HepG2 (cell line): ENCODE results near the gene PFN2. TPM values are rescaled to one million over a fixed set of nuclear protein-coding genes. Genes with fewer than 3 reads are reported as not detected.

Experiments used
- AKNA ChIP-seq: sonication (generic); formaldehyde crosslinking; IDR thresholded peaks from 2 replicates; pipeline ENCODE4 v1.4.0; 2020; ENCODE audit warnings: missing genetic modification reagents, borderline replicate concordance
- BRCA1 ChIP-seq: sonication (generic); formaldehyde crosslinking; IDR thresholded peaks from 2 replicates; pipeline ENCODE4 v1.4.0; 2020; ENCODE audit warnings: missing genetic modification reagents
- CEBPG ChIP-seq: IDR thresholded peaks from 2 replicates; pipeline ENCODE4 v1.6.1; 2016
- FOXP1 ChIP-seq, 2 experiments: fragments of 450-650 bp in 1 of 2; IDR thresholded peaks; 2 replicates each; pipeline ENCODE4 v1.6.1; 2017 to 2018; ENCODE audit warnings: antibody characterized with exemption in 1 of 2
- GMEB2 ChIP-seq: IDR thresholded peaks from 2 replicates; pipeline ENCODE4 v1.6.1; 2016; ENCODE audit warnings: missing biosample characterization, missing genetic modification reagents, low read depth
- HMG20B ChIP-seq: conservative IDR thresholded peaks from 2 replicates; pipeline ENCODE4 v1.6.1; 2016; ENCODE audit warnings: missing genetic modification reagents, missing compliant biosample characterization
- KDM3A ChIP-seq: IDR thresholded peaks from 2 replicates; pipeline ENCODE4 v1.6.1; 2018; ENCODE audit warnings: low read depth, missing compliant biosample characterization
- KLF12 ChIP-seq: sonication (generic); formaldehyde crosslinking; IDR thresholded peaks from 2 replicates; pipeline ENCODE4 v1.4.0; 2020; ENCODE audit warnings: missing genetic modification reagents, borderline replicate concordance
- MTERF4 ChIP-seq: sonication (generic); formaldehyde crosslinking; IDR thresholded peaks from 2 replicates; pipeline ENCODE4 v1.8.0; 2023; ENCODE audit warnings: mild to moderate bottlenecking, missing genetic modification reagents
- NR2F1 ChIP-seq, 2 experiments: fragments of 450-650 bp in 1 of 2; formaldehyde crosslinking in 1 of 2; IDR thresholded peaks; 2 replicates each; pipeline versions ENCODE4 v1.5.0 to v1.6.1; 2016 to 2020; ENCODE audit warnings: mild to moderate bottlenecking in 1 of 2, missing compliant biosample characterization in 1 of 2, missing genetic modification reagents in 1 of 2, moderate library complexity in 1 of 2
- U2AF1 ChIP-seq: fragments of 200-400 bp; formaldehyde crosslinking; optimal IDR thresholded peaks from 2 replicates; pipeline ENCODE3; 2017; ENCODE audit warnings: mild to moderate bottlenecking, low read depth, low read length
- ZBTB7B ChIP-seq: sonication (generic); formaldehyde crosslinking; IDR thresholded peaks from 2 replicates; pipeline ENCODE4 v1.4.0; 2020; ENCODE audit warnings: missing genetic modification reagents
- ZNF484 ChIP-seq: sonication (generic); formaldehyde crosslinking; IDR thresholded peaks from 2 replicates; pipeline ENCODE4 v1.5.1; 2020; ENCODE audit warnings: mild to moderate bottlenecking, low read depth, missing genetic modification reagents, borderline replicate concordance
- ZUFSP ChIP-seq: sonication (generic); formaldehyde crosslinking; IDR thresholded peaks from 2 replicates; pipeline ENCODE4 v1.9.0; 2021; ENCODE audit warnings: missing genetic modification reagents, mild to moderate bottlenecking, borderline replicate concordance
- polyA plus RNA-seq, 8 experiments: library from polyadenylated mRNA; depleted of rRNA in 3 of 8; stranded (reverse) in 7 of 8; unstranded in 1 of 8; fragments of >200 nt; fragmentation: Illumina TruSeq in 4 of 8; extraction: Trizol in 4 of 8; gene quantifications; 2 replicates each; pipeline versions ENCODE4 v1.2.1 to v1.2.3, GENCODE V29; 2011 to 2016; ENCODE audit warnings: low read depth in 4 of 8, missing spikeins in 1 of 8, mixed read lengths in 1 of 8; ENCODE audit not compliant: insufficient read depth in 1 of 8
- total RNA-seq, 5 experiments: library from RNA; depleted of rRNA; stranded (reverse); fragments of >200 nt; fragmentation: Illumina TruSeq; extraction: Trizol; gene quantifications; 2 replicates each; pipeline ENCODE4 v1.2.3, GENCODE V29; 2016; ENCODE audit warnings: low read depth in 1 of 5
- TF ChIP-seq, protein P1 (sequence below): sonication (generic); formaldehyde crosslinking; IDR thresholded peaks from 2 replicates; pipeline ENCODE4 v1.8.0; 2022; ENCODE audit warnings: missing genetic modification reagents, low read depth, mild to moderate bottlenecking, borderline replicate concordance
- TF ChIP-seq, protein P2 (sequence below): IDR thresholded peaks from 2 replicates; pipeline ENCODE4 v1.6.1; 2016; ENCODE audit warnings: missing genetic modification reagents, missing compliant biosample characterization

PFN2 gene
- total and polyA plus RNA-seq, 2 of the 13 experiments (the other 11 are each of a cell fraction or from before 2014, with no cell fraction given) = 57.3 to 150 TPM

GRCh38 chr3:149970716-149971402 lies at the start of gene PFN2 (continued):
- TF ChIP-seq ZUFSP (CRISPR knock-in tag) (no peak), KLF12 (peak; percentile 30), AKNA (no peak), GMEB2 (peak; percentile 87), KDM3A (no peak; the same call in 1 of the 2 replicates), HMG20B (CRISPR knock-in tag) (no peak), CEBPG (CRISPR knock-in tag) (0 out of 2 replicates have a peak, but pooled peaks have one; percentile 4), MTERF4 (CRISPR knock-in tag) (no peak; the same call in 1 of the 2 replicates), ZBTB7B (CRISPR knock-in tag) (peak; percentile 68; the same call in 1 of the 2 replicates), ZNF484 (CRISPR knock-in tag) (no peak), NR2F1 (CRISPR knock-in tag; IDR thresholded peaks at IDR 0.05) (0 out of 4 replicates have a peak, but pooled peaks of 1 of the 2 experiments have one; percentile 23), U2AF1 (no peak), FOXP1 (IDR thresholded peaks at IDR 0.05) (no peak), FOXP1 (CRISPR knock-in tag; IDR thresholded peaks at IDR 0.05) (peak; percentile 9; the same call in 1 of the 2 replicates), BRCA1 (CRISPR knock-in tag) (no peak)
- TF ChIP-seq, protein P1, sequence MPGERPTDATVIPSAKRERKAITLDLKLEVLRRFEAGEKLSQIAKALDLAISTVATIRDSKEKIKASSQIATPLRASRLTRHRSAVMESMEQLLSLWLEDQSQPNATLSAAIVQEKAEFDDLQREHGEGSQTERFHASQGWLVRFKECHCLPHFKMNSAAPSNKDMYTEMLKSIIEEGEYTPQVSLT (CRISPR knock-in tag) = no peak; the same call in 1 of the 2 replicates
- TF ChIP-seq, protein P2, sequence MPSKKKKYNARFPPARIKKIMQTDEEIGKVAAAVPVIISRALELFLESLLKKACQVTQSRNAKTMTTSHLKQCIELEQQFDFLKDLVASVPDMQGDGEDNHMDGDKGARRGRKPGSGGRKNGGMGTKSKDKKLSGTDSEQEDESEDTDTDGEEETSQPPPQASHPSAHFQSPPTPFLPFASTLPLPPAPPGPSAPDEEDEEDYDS = no peak
